ENCODE results near the gene ANKS1A.

The ANKS1A gene

DNA sequence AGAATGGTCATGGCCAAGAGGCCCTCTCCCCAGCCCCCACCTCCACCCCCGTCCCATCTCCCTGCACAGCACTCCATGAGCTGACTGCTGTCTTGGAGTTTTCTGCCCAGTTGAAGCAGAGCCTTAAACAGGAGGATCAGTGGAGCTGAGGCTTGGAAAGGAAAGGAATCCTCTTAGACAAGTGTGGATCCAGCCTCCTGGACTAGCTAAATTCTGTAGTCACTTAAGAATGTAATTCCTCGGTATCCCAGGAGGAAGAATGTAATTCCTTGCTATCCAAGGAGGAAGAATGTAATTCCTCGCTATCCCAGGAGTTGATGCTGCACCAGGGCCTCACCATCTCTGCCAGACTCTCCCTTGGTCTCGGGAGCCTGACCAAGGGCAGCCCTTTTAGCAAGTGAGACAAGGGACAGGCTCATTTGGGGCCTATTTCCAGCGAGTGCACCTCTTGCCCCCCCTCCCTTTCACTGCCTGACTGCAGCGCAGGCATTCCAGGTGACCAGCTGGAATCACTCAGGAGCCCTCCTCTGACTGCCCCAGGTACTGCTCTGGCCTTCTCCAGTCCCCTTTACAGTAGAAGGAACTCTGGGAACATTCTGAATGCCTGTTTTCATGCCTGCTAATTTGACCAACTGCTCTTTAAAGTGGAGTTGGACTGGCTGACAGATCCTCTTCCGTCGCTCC is 175.8 kb downstream of the ANKS1A start:
- H3K4me3 ChIP-seq (ENCODE audit: control insufficient read depth, low read depth, low read length) = no peak overlapping the region
- TF ChIP-seq, protein P1, sequence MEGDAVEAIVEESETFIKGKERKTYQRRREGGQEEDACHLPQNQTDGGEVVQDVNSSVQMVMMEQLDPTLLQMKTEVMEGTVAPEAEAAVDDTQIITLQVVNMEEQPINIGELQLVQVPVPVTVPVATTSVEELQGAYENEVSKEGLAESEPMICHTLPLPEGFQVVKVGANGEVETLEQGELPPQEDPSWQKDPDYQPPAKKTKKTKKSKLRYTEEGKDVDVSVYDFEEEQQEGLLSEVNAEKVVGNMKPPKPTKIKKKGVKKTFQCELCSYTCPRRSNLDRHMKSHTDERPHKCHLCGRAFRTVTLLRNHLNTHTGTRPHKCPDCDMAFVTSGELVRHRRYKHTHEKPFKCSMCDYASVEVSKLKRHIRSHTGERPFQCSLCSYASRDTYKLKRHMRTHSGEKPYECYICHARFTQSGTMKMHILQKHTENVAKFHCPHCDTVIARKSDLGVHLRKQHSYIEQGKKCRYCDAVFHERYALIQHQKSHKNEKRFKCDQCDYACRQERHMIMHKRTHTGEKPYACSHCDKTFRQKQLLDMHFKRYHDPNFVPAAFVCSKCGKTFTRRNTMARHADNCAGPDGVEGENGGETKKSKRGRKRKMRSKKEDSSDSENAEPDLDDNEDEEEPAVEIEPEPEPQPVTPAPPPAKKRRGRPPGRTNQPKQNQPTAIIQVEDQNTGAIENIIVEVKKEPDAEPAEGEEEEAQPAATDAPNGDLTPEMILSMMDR (conservative IDR thresholded peaks at IDR 0.05; ENCODE audit: control insufficient read depth, insufficient read depth, low read depth, low read length) = no peak
- no peak for DNase-seq (ENCODE audit: low read depth)

DNA sequence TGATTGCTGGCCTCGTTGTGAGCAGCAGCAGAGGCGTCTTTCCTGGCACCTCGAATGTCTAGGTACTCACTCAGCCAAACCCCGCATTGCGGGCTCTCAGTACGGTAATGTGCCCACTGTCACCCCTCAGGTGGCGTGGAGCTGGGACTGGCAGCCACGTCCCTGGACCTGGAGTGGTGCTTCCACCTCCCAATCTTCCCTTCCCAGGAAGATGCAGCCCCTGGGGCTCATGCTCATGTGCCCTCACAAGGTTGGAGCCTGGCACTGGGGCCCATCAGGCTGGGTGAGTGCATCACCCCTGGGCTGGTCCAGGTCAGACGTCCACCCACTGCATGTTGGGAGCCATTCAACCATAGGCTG is 176.4 kb downstream of the ANKS1A start:
- TF ChIP-seq, protein P1 (conservative IDR thresholded peaks at IDR 0.05; ENCODE audit: control insufficient read depth, insufficient read depth, low read depth, low read length) = no peak
- DNase-seq (ENCODE audit: low read depth) = no peak
- no peak overlapping the region for H3K4me3 ChIP-seq (ENCODE audit: control insufficient read depth, low read depth, low read length)

DNA sequence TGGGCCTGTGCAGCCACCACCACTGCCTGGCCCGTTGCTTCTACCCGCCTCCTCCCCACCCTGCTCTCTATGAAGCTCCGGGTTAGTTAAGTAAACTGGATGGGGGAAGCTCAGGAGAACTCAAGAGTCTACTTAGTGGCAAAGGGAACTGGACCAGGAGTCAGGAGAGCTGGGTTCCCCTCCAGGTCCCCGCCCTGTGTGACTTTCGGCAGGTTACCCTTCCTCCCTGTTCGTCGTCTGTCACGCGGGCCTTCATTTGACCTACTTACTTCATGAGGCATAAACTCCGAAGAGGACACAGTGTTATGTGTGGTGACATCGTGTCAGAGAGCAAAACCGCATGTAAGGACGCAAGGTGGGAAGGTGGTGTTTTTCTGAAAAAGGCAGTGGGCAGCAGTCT is 176.8 kb downstream of the ANKS1A start:
- TF ChIP-seq, protein P1 (conservative IDR thresholded peaks at IDR 0.05; ENCODE audit: control insufficient read depth, insufficient read depth, low read depth, low read length) = no peak
- no peak for DNase-seq (ENCODE audit: low read depth)

DNA sequence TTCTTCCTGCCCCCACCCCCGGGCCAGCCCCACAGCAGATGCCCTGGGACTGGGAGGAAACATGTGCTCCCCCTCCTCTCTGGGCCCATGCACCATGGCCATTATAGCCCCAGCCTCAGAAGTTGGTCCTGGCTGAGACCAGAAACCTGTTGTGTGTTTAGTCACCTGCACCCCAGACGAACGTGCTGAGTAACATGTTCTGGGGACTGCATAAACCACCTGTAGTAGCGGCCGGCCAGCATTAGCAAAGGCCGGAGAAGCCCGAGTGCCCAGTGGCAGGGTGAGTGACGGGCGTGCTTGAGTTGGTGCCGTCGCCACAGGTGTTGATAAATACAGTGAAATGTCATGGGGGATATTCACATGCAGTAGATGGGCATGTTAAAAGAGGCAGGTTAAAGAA is 178.2 kb downstream of the ANKS1A start:
- TF ChIP-seq, protein P1 (conservative IDR thresholded peaks at IDR 0.05; ENCODE audit: control insufficient read depth, insufficient read depth, low read depth, low read length) = no peak
- H3K4me3 ChIP-seq (ENCODE audit: control insufficient read depth, low read depth, low read length) = no peak overlapping the region
- no peak for DNase-seq (ENCODE audit: low read depth)

More for the DNA sequence above, 176.8 kb downstream of the ANKS1A start:
- H3K4me3 ChIP-seq (ENCODE audit: control insufficient read depth, low read depth, low read length) = no peak overlapping the region

DNA sequence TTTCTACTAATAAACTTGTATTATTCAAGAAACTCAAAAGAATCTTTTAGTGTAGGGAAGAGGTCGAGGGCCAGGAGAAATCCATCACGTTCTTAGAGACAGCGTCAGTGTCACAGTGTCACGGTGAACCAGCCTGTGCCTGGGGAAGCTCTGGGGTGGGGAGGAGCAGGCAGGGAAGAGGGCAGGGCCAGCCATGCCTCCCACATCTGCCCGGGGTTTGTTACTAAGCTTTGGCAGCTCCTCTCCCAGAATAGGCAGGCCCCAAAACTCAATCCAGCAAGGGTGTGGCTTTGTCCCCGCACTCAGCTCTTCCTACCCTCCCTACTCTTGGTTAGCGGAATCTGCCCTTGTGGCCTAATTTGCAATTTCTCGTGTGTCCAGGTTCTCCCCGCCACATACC is 179.2 kb downstream of the ANKS1A start:
- H3K4me3 ChIP-seq (ENCODE audit: control insufficient read depth, low read depth, low read length) = no peak overlapping the region
- TF ChIP-seq, protein P1 (conservative IDR thresholded peaks at IDR 0.05; ENCODE audit: control insufficient read depth, insufficient read depth, low read depth, low read length) = no peak
- DNase-seq (ENCODE audit: low read depth) = no peak

DNA sequence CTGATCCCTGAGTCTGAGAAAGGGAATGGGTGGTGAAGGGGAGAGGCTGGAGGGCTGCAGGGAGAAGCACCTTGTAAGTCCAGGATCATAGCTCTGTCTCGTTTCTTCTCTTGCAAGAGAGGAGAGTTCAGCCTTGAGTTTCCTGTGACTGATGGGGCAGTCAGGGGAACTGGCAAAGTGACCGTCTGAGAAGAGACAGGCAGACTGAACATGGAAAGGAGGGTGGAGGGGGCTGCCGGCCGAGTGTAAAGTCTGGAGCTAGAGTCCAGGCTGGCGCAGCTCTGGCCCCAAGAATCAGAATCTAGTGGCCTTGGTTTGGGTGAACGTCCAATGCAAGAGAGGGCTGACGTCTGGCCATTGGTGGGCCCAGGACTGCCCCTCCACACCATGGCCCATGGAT is 179.6 kb downstream of the ANKS1A start:
- TF ChIP-seq, protein P1 (conservative IDR thresholded peaks at IDR 0.05; ENCODE audit: control insufficient read depth, insufficient read depth, low read depth, low read length) = no peak
- no peak for DNase-seq (ENCODE audit: low read depth)
- no peak overlapping the region for H3K4me3 ChIP-seq (ENCODE audit: control insufficient read depth, low read depth, low read length)

DNA sequence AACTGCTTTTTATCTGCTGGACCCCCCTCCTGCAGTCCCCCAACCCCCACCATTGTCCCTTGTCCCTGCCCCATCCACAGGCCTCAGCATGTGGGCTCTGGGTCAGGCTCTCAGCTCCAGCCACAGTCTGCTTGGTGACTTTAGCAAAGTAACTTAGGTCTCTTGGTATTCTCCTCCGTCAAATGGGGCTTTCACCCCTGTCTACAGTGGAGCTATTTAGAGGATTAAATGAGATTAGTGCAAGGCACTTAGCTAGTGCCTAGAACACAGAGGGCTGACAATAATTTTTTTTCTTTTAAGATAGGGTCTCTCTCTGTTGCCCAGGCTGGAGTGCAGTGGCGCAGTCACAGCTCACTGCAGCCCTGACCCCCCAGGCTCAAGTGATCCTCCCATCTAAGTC is 180.2 kb downstream of the ANKS1A start:
- TF ChIP-seq, protein P1 (conservative IDR thresholded peaks at IDR 0.05; ENCODE audit: control insufficient read depth, insufficient read depth, low read depth, low read length) = no peak
- no peak overlapping the region for H3K4me3 ChIP-seq (ENCODE audit: control insufficient read depth, low read depth, low read length)
- DNase-seq (ENCODE audit: low read depth) = no peak

Measured in fibroblast of mammary gland (primary cell).